NB4 (cell line): ENCODE measurements around the gene RXRB.
A peak's percentile ranks its signal among the peaks of the same experiment; 100 is the strongest.

Experiments
- DNase-seq: peaks from one replicate; pipeline ENCODE4 v3.0.0; 2010; ENCODE audit warnings: low read depth
- H3K4me3 ChIP-seq: one replicate; pipeline ENCODE4 v1.5.1; 2011; ENCODE audit warnings: mild to moderate bottlenecking, low read depth, low read length, moderate library complexity
- CTCF ChIP-seq: IDR thresholded peaks from one replicate; pipeline ENCODE4 v1.5.1; 2012; ENCODE audit warnings: low read depth, low read length
- MAX ChIP-seq: IDR thresholded peaks from 2 replicates; pipeline ENCODE4 v1.6.1; 2011; ENCODE audit warnings: low read depth, low read length
- MYC ChIP-seq: IDR thresholded peaks from 2 replicates; pipeline ENCODE4 v1.6.1; 2011; ENCODE audit warnings: low read depth, low read length
- POLR2A ChIP-seq: IDR thresholded peaks from 2 replicates; pipeline ENCODE4 v1.6.1; 2011; ENCODE audit warnings: mild to moderate bottlenecking; ENCODE audit not compliant: insufficient read length; ENCODE audit errors: extremely low read depth

The RXRB gene

GRCh38 chr6:33199687-33200218 is 712 bp downstream of the RXRB start:
- TF ChIP-seq MYC (peak; percentile 68), POLR2A (no peak), MAX (peak; percentile 80)
- peak; percentile 94 for DNase-seq

GRCh38 chr6:33198853-33199436 is 1.5 kb downstream of the RXRB start:
- H3K4me3 ChIP-seq: peak overlapping the region; percentile 92
- DNase-seq: no peak
- no peak for TF ChIP-seq POLR2A
- TF ChIP-seq MAX: no peak
- TF ChIP-seq MYC: no peak
- TF ChIP-seq CTCF: no peak

More at GRCh38 chr6:33199687-33200218, 712 bp downstream of the RXRB start:
- H3K4me3 ChIP-seq: peak overlapping the region; percentile 92

GRCh38 chr6:33198159-33198852 is 2.2 kb downstream of the RXRB start:
- DNase-seq: no peak
- no peak overlapping the region for H3K4me3 ChIP-seq
- TF ChIP-seq CTCF (no peak), MYC (no peak), MAX (no peak), POLR2A (no peak)

- TF ChIP-seq MYC: no peak
- TF ChIP-seq CTCF: peak; percentile 82
- TF ChIP-seq MAX: peak; percentile 17; the same call in 1 of the 2 replicates
- TF ChIP-seq POLR2A: no peak
- H3K4me3 ChIP-seq: peak overlapping the region; percentile 3
- peak; percentile 74 for DNase-seq
Measured at GRCh38 chr6:33197431-33198048, 2.9 kb downstream of the RXRB start.

- no peak for DNase-seq
- no peak overlapping the region for H3K4me3 ChIP-seq
- TF ChIP-seq CTCF: no peak
- TF ChIP-seq POLR2A: no peak
- no peak for TF ChIP-seq MAX
- TF ChIP-seq MYC: no peak
Measured at GRCh38 chr6:33195304-33196165, 4.9 kb downstream of the RXRB start.
